ENCODE measurements around the gene DLX6.

GRCh38 chr7:97009753-97010732 lies 4.7 kb downstream of the DLX6 start:
- TF ChIP-seq CTCF (IDR thresholded peaks at IDR 0.05) (no peak), POLR2A (IDR thresholded peaks at IDR 0.05) (no peak)
